ENCODE measurements around the gene LAYN. TPM values are rescaled to one million over a fixed set of nuclear protein-coding genes. Genes with fewer than 3 reads are reported as not detected.

Gene LAYN
- total RNA-seq, result 81.8 and 94.0 TPM in 2 replicates

- DNase-seq (ENCODE audit: insufficient read length, low spot score, missing footprints), result peak; percentile 93
Observed at GRCh38 chr11:111540114-111540936, at the start of gene LAYN. Gene LAYN, plus strand, starts transcription at chr11:111540720. Its CDS starts 124 bp downstream, at chr11:111540844.

GRCh38 chr11:111494040-111494439 lies 46.5 kb upstream of the LAYN start:
- Histone ChIP-seq H2AFZ (ENCODE audit: low read length) (no peak overlapping the region), H3K27ac (ENCODE audit: low read depth, low read length) (no peak overlapping the region), H3K9me3 (ENCODE audit: low read depth, low read length) (no peaks in the 10 kb centered on the region), H4K20me1 (ENCODE audit: insufficient read depth, low read length) (no peaks in the 10 kb centered on the region), H3K79me2 (ENCODE audit: insufficient read depth, low read length) (no peaks in the 10 kb centered on the region), H3K4me2 (ENCODE audit: insufficient read depth, low read length) (no peak overlapping the region), H3K4me1 (ENCODE audit: insufficient read depth, low read length) (no peaks in the 10 kb centered on the region), H3K36me3 (ENCODE audit: insufficient read depth, low read length) (no peaks in the 10 kb centered on the region), H3K27me3 (ENCODE audit: insufficient read depth, low read length) (peaks cover 8% of the 10 kb centered on the region), H3K4me3 (ENCODE audit: insufficient read depth, low read length) (no peak overlapping the region)
- no peak for DNase-seq (ENCODE audit: insufficient read length, low spot score, missing footprints)
- TF ChIP-seq CTCF (IDR thresholded peaks at IDR 0.05; ENCODE audit: extremely low read depth, low read depth, low read length), result no peak

More at GRCh38 chr11:111540114-111540936, at the start of gene LAYN:
- peak within 1 kb of the TSS; percentile 75 for H3K4me3 ChIP-seq (ENCODE audit: insufficient read depth, low read length)
- no peaks in the 10 kb centered on the region for H3K27me3 ChIP-seq (ENCODE audit: insufficient read depth, low read length)
- H3K27ac ChIP-seq (ENCODE audit: low read depth, low read length), result peak within 1 kb of the TSS; percentile 80
- H3K4me1 ChIP-seq (ENCODE audit: insufficient read depth, low read length), result peaks cover 27% of the 10 kb centered on the region
- peaks cover 14% of the 10 kb centered on the region for H3K36me3 ChIP-seq (ENCODE audit: insufficient read depth, low read length)
- no peaks in the 10 kb centered on the region for H4K20me1 ChIP-seq (ENCODE audit: insufficient read depth, low read length)
- H3K9me3 ChIP-seq (ENCODE audit: low read depth, low read length), result no peaks in the 10 kb centered on the region
- peak within 1 kb of the TSS; percentile 90 for H3K4me2 ChIP-seq (ENCODE audit: insufficient read depth, low read length)
- TF ChIP-seq CTCF (IDR thresholded peaks at IDR 0.05; ENCODE audit: extremely low read depth, low read depth, low read length), result no peak
- H3K79me2 ChIP-seq (ENCODE audit: insufficient read depth, low read length), result peaks cover 15% of the 10 kb centered on the region
- peak within 1 kb of the TSS; percentile 96 for H2AFZ ChIP-seq (ENCODE audit: low read length)

GRCh38 chr11:111499483-111499882 lies 41.0 kb upstream of the LAYN start:
- H2AFZ ChIP-seq (ENCODE audit: low read length), result no peak overlapping the region
- H3K27me3 ChIP-seq (ENCODE audit: insufficient read depth, low read length), result peaks cover 12% of the 10 kb centered on the region
- H4K20me1 ChIP-seq (ENCODE audit: insufficient read depth, low read length), result no peaks in the 10 kb centered on the region
- H3K4me2 ChIP-seq (ENCODE audit: insufficient read depth, low read length), result no peak overlapping the region
- no peak overlapping the region for H3K4me3 ChIP-seq (ENCODE audit: insufficient read depth, low read length)
- no peaks in the 10 kb centered on the region for H3K79me2 ChIP-seq (ENCODE audit: insufficient read depth, low read length)
- no peaks in the 10 kb centered on the region for H3K9me3 ChIP-seq (ENCODE audit: low read depth, low read length)
- no peaks in the 10 kb centered on the region for H3K36me3 ChIP-seq (ENCODE audit: insufficient read depth, low read length)
- DNase-seq (ENCODE audit: insufficient read length, low spot score, missing footprints), result no peak
- no peaks in the 10 kb centered on the region for H3K4me1 ChIP-seq (ENCODE audit: insufficient read depth, low read length)
- TF ChIP-seq CTCF (IDR thresholded peaks at IDR 0.05; ENCODE audit: extremely low read depth, low read depth, low read length), result no peak
- H3K27ac ChIP-seq (ENCODE audit: low read depth, low read length), result no peak overlapping the region

GRCh38 chr11:111500481-111500880 lies 40.0 kb upstream of the LAYN start:
- Histone ChIP-seq H3K27ac (ENCODE audit: low read depth, low read length) (no peak overlapping the region), H3K9me3 (ENCODE audit: low read depth, low read length) (no peaks in the 10 kb centered on the region), H3K27me3 (ENCODE audit: insufficient read depth, low read length) (peaks cover 12% of the 10 kb centered on the region)

More at GRCh38 chr11:111500481-111500880, 40.0 kb upstream of the LAYN start:
- Histone ChIP-seq H3K79me2 (ENCODE audit: insufficient read depth, low read length) (no peaks in the 10 kb centered on the region), H3K4me3 (ENCODE audit: insufficient read depth, low read length) (no peak overlapping the region), H3K4me2 (ENCODE audit: insufficient read depth, low read length) (no peak overlapping the region), H3K4me1 (ENCODE audit: insufficient read depth, low read length) (no peaks in the 10 kb centered on the region), H4K20me1 (ENCODE audit: insufficient read depth, low read length) (no peaks in the 10 kb centered on the region), H2AFZ (ENCODE audit: low read length) (no peak overlapping the region), H3K36me3 (ENCODE audit: insufficient read depth, low read length) (no peaks in the 10 kb centered on the region)
- no peak for TF ChIP-seq CTCF (IDR thresholded peaks at IDR 0.05; ENCODE audit: extremely low read depth, low read depth, low read length)
- no peak for DNase-seq (ENCODE audit: insufficient read length, low spot score, missing footprints)
